CMK (cell line): Measurements from ENCODE around the gene F10.
"Not testable (repeated sequence)": the region's sequence is repeated elsewhere in the genome, so short reads cannot be mapped to it uniquely, and the experiment has no call there.

Source experiments
- DNase-seq: peaks from one replicate; pipeline ENCODE4 v3.0.0-alpha.2; 2010; ENCODE audit warnings: low read depth

Gene F10

GRCh38 chr13:113122550-113123225 is at the start of gene F10:
Gene F10, plus strand, starts transcription at chr13:113122799. Its CDS starts 57 bp downstream, at chr13:113122856.
- DNase-seq = no peak

- DNase-seq = no peak
Measured at GRCh38 chr13:113073942-113074341, 48.7 kb upstream of the F10 start.

- DNase-seq = no peak
Measured at GRCh38 chr13:113074401-113074800, 48.2 kb upstream of the F10 start.

- DNase-seq = no peak
Measured at GRCh38 chr13:113074876-113075275, 47.7 kb upstream of the F10 start.

- no peak for DNase-seq
Measured at GRCh38 chr13:113075711-113076110, 46.9 kb upstream of the F10 start.

GRCh38 chr13:113076681-113077401 is 45.8 kb upstream of the F10 start:
- DNase-seq = no peak

GRCh38 chr13:113077566-113077952 is 45.0 kb upstream of the F10 start:
- DNase-seq = no peak

- DNase-seq = no peak
Measured at GRCh38 chr13:113077953-113078901, 44.4 kb upstream of the F10 start.

GRCh38 chr13:113078902-113079780 is 43.5 kb upstream of the F10 start:
- DNase-seq = no peak

GRCh38 chr13:113079781-113080080 is 42.9 kb upstream of the F10 start:
- not testable (repeated sequence) for DNase-seq

- no peak for DNase-seq
Measured at GRCh38 chr13:113080361-113080831, 42.2 kb upstream of the F10 start.

GRCh38 chr13:113080901-113081521 is 41.6 kb upstream of the F10 start:
- DNase-seq = no peak

GRCh38 chr13:113082198-113083021 is 40.2 kb upstream of the F10 start:
- DNase-seq = no peak

- DNase-seq = no peak
Measured at GRCh38 chr13:113083022-113083373, 39.6 kb upstream of the F10 start.

GRCh38 chr13:113083402-113084061 is 39.1 kb upstream of the F10 start:
- no peak for DNase-seq

- no peak for DNase-seq
Measured at GRCh38 chr13:113084094-113084942, 38.3 kb upstream of the F10 start.

GRCh38 chr13:113084943-113085540 is 37.6 kb upstream of the F10 start:
- no peak for DNase-seq

GRCh38 chr13:113086031-113086750 is 36.4 kb upstream of the F10 start:
- DNase-seq = no peak
